ENCODE data around the gene MYO16. TPM values are rescaled to one million over a fixed set of nuclear protein-coding genes. Genes with fewer than 3 reads are reported as not detected.
A peak's percentile ranks its signal among the peaks of the same experiment; 100 is the strongest.

The MYO16 gene
- total and polyA plus RNA-seq, 7 donors = under 0.01 to 0.33 (median 0.28) TPM; not detected in 2

- 34 to 54% methylated on average over 9 of the region's 9 CpGs for WGBS, 2 donors
- intact Hi-C loops (cut with DNase I) = no loop called here
- Histone ChIP-seq H3K36me3 (no peaks in the 10 kb centered on the region), H3K27ac (peak overlapping the region; percentile 28 to 82 (median 56)), H3K9me3 (peaks cover 0 to 5% (median 0%) of the 10 kb centered on the region in 4 donors), H3K4me3 (no peak overlapping the region), H3K4me1 (peaks cover 0 to 21% (median 14%) of the 10 kb centered on the region in 4 donors), H3K27me3 (no peaks in the 10 kb centered on the region)
- TF ChIP-seq POLR2AphosphoS5 (IDR thresholded peaks at IDR 0.05) (peak in 1 of 4 donors; percentile 16), CTCF (IDR thresholded peaks at IDR 0.05) (no peak), EP300 (IDR thresholded peaks at IDR 0.05) (peak in 1 of 4 donors; percentile 23)
- no peak for DNase-seq
Observed at GRCh38 chr13:109243311-109243951, 614.0 kb downstream of the MYO16 start.

DNA sequence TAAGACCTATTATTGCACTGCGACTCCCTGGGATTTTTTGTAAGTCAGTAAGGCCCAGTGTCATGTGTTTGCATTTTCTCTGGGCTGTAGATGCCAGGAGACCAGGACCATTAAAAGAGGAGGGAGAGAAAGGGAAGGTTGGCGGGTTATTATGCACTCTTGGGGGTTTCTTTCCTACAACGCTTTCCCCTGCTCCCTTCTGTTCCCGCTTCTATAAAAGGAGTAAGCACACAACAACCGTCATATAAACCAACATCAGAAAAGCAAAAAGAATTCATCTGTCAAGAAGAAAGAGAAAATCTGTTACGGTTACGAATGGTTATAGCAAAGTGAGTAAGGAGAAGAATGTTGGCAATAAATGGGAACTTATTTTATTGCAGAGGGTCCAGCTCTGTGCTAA is 615.2 kb downstream of the MYO16 start:
- H3K27ac ChIP-seq = peak overlapping the region in 2 of 4 donors; percentile 73 to 82
- H3K4me3 ChIP-seq = no peak overlapping the region
- no peak for TF ChIP-seq EP300 (IDR thresholded peaks at IDR 0.05)
- no peak for TF ChIP-seq POLR2AphosphoS5 (IDR thresholded peaks at IDR 0.05)
- no peak for TF ChIP-seq POLR2A (IDR thresholded peaks at IDR 0.05)
- no peak for TF ChIP-seq CTCF (IDR thresholded peaks at IDR 0.05)
- H3K27me3 ChIP-seq = no peaks in the 10 kb centered on the region
- DNase-seq = no peak
- H3K9me3 ChIP-seq = peaks cover 0 to 5% (median 0%) of the 10 kb centered on the region in 4 donors
- WGBS, 2 donors = 80% methylated on average over 7 of the region's 7 CpGs
- intact Hi-C loops (cut with DNase I) = no loop called here
- no peaks in the 10 kb centered on the region for H3K36me3 ChIP-seq
- H3K4me1 ChIP-seq = peaks cover 0 to 21% (median 14%) of the 10 kb centered on the region in 4 donors

- H3K9me3 ChIP-seq = peaks cover 0 to 5% (median 0%) of the 10 kb centered on the region in 4 donors
- H3K4me3 ChIP-seq = no peak overlapping the region
- peaks cover 0 to 19% (median 14%) of the 10 kb centered on the region in 4 donors for H3K4me1 ChIP-seq
- WGBS, 2 donors = 92 to 95% methylated on average over 1 of the region's 1 CpG
- DNase-seq = no peak
- intact Hi-C loops (cut with DNase I) = no loop called here
- H3K27ac ChIP-seq = no peak overlapping the region
- H3K27me3 ChIP-seq = no peaks in the 10 kb centered on the region
- TF ChIP-seq POLR2AphosphoS5 (IDR thresholded peaks at IDR 0.05) = no peak
- no peaks in the 10 kb centered on the region for H3K36me3 ChIP-seq
Observed at GRCh38 chr13:109246001-109246400, 616.6 kb downstream of the MYO16 start.

DNA sequence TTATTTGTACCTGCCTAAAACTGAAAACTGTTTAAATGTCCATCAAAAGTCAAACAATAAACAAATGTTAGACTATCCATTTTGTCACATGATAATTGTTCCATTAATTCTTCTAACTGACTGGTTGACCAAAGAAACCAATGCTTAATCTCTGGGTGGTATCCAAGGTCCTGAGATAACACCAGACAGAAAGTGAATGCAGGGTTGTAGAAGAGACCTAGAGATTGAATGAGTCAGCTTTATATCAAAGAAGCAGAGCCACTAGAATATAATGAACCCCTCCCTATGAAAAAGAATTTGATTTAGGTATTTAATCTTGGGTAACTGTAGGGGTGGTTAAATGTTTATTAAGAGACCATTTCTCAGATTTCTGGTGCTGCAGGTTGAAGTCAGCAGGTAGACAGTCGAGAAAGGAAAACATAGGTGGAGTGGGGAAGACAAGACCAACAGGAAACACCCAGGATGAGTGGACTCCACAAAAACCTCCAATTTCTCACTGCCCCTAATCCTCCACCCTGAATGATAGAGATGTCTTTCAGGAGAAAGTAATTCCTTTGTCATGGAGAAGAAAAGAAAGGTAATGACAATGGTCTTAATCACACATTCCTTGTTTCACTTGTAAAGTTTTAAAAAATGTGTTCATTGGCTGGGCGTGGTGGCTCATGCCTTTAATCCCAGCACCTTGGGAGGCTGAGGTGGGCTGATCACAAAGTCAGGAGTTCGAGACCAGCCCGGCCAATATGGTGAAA is 620.5 kb downstream of the MYO16 start:
- no peak for TF ChIP-seq POLR2A (IDR thresholded peaks at IDR 0.05)
- Histone ChIP-seq H3K36me3 (no peaks in the 10 kb centered on the region), H3K9me3 (peaks cover 0 to 5% (median 0%) of the 10 kb centered on the region in 4 donors), H3K4me3 (no peak overlapping the region), H3K4me1 (no peaks in the 10 kb centered on the region), H3K27ac (no peak overlapping the region), H3K27me3 (no peaks in the 10 kb centered on the region)
- intact Hi-C loops (cut with DNase I) = no loop called here
- WGBS, 2 donors = 79 to 87% methylated on average over 4 of the region's 4 CpGs
- DNase-seq = no peak

GRCh38 chr13:109251956-109252355 is 622.5 kb downstream of the MYO16 start:
- Histone ChIP-seq H3K27me3 (no peaks in the 10 kb centered on the region), H3K9me3 (peaks cover 0 to 5% (median 0%) of the 10 kb centered on the region in 4 donors), H3K4me3 (no peak overlapping the region), H3K4me1 (peaks cover 0 to 5% (median 2%) of the 10 kb centered on the region in 4 donors), H3K27ac (no peak overlapping the region), H3K36me3 (no peaks in the 10 kb centered on the region)
- 36 to 53% methylated on average over 2 of the region's 2 CpGs for WGBS, 2 donors
- intact Hi-C loops (cut with DNase I) = no loop called here
- TF ChIP-seq EP300 (IDR thresholded peaks at IDR 0.05) (no peak), POLR2AphosphoS5 (IDR thresholded peaks at IDR 0.05) (no peak), POLR2A (IDR thresholded peaks at IDR 0.05) (no peak), CTCF (IDR thresholded peaks at IDR 0.05) (no peak)
- DNase-seq = no peak
